HL-60 (cell line): ENCODE measurements around the gene TP73.

Experiments
- GABPA ChIP-seq: IDR thresholded peaks from 2 replicates; pipeline ENCODE4 v1.6.1; 2012; ENCODE audit warnings: low read depth
- POLR2AphosphoS5 ChIP-seq: IDR thresholded peaks from 2 replicates; pipeline ENCODE4 v1.6.1; 2012; ENCODE audit warnings: low read depth
- SPI1 ChIP-seq: IDR thresholded peaks from 2 replicates; pipeline ENCODE4 v1.6.1; 2012; ENCODE audit warnings: low read depth, mild to moderate bottlenecking, borderline replicate concordance
- TF ChIP-seq, protein P1 (sequence below): IDR thresholded peaks from one replicate; pipeline ENCODE4 v1.5.1; 2011; ENCODE audit warnings: low read length, control low read depth, inconsistent platforms; ENCODE audit not compliant: insufficient read depth

GRCh38 chr1:3779912-3780416, 127.6 kb downstream of the TP73 start:
- TF ChIP-seq, protein P1, sequence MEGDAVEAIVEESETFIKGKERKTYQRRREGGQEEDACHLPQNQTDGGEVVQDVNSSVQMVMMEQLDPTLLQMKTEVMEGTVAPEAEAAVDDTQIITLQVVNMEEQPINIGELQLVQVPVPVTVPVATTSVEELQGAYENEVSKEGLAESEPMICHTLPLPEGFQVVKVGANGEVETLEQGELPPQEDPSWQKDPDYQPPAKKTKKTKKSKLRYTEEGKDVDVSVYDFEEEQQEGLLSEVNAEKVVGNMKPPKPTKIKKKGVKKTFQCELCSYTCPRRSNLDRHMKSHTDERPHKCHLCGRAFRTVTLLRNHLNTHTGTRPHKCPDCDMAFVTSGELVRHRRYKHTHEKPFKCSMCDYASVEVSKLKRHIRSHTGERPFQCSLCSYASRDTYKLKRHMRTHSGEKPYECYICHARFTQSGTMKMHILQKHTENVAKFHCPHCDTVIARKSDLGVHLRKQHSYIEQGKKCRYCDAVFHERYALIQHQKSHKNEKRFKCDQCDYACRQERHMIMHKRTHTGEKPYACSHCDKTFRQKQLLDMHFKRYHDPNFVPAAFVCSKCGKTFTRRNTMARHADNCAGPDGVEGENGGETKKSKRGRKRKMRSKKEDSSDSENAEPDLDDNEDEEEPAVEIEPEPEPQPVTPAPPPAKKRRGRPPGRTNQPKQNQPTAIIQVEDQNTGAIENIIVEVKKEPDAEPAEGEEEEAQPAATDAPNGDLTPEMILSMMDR, result no peak
- TF ChIP-seq POLR2AphosphoS5 (no peak), SPI1 (no peak), GABPA (no peak)
